SU-DHL-6 (cell line): Measurements from ENCODE around the gene SMIM10L1.

ENCODE experiments used
- H2AFZ ChIP-seq: fragments of 200-600 bp; sonication (generic); 2 replicates; pipeline ENCODE4 v1.6.1; 2014; ENCODE audit warnings: low read depth, mild to moderate bottlenecking, moderate library complexity, mixed read lengths, antibody characterized with exemption, low read length; ENCODE audit not compliant: severe bottlenecking
- H3F3A ChIP-seq: fragments of 200-600 bp; shearing (Covaris generic); 2 replicates; pipeline ENCODE4 v1.6.0; 2016; ENCODE audit warnings: antibody characterized with exemption, mild to moderate bottlenecking; ENCODE audit not compliant: insufficient read depth
- H3K27ac ChIP-seq: fragments of 200-600 bp; sonication (generic); 2 replicates; pipeline ENCODE4 v1.5.1; 2016; ENCODE audit warnings: low read depth, mild to moderate bottlenecking, low read length, moderate library complexity, mixed read lengths
- H3K27me3 ChIP-seq: fragments of 200-600 bp; sonication (generic), shearing (Covaris generic); 2 replicates; pipeline ENCODE4 v1.6.0; 2014; ENCODE audit warnings: mild to moderate bottlenecking, low read length
- H3K36me3 ChIP-seq: fragments of 200-600 bp; sonication (generic); 2 replicates; pipeline ENCODE4 v1.6.1; 2014; ENCODE audit warnings: mild to moderate bottlenecking, low read length, mixed read lengths
- H3K4me2 ChIP-seq: fragments of 300-600, 200-600 bp; shearing (Covaris generic), sonication (generic); 2 replicates; pipeline ENCODE4 v1.6.0; 2014; ENCODE audit warnings: low read length, low read depth, mild to moderate bottlenecking; ENCODE audit not compliant: poor library complexity, severe bottlenecking
- H3K4me3 ChIP-seq: fragments of 200-600 bp; sonication (generic); 2 replicates; pipeline ENCODE4 v1.5.1; 2014; ENCODE audit warnings: antibody characterized with exemption, low read length, mild to moderate bottlenecking, mixed read lengths; ENCODE audit not compliant: insufficient read depth, poor library complexity, severe bottlenecking
- H3K79me2 ChIP-seq: fragments of 200-600 bp; sonication (generic); 2 replicates; pipeline ENCODE4 v1.6.1; 2014; ENCODE audit warnings: mild to moderate bottlenecking, low read length, moderate library complexity; ENCODE audit not compliant: insufficient read depth
- H3K9ac ChIP-seq: fragments of 200-600 bp; sonication (generic); 2 replicates; pipeline ENCODE4 v1.7.0; 2014; ENCODE audit warnings: mild to moderate bottlenecking, low read length
- H3K9me2 ChIP-seq: fragments of 200-600 bp; sonication (generic); replicated peaks from 2 replicates; pipeline ENCODE4 v1.6.1; 2014; ENCODE audit warnings: low read length; ENCODE audit not compliant: insufficient read depth
- H3K9me3 ChIP-seq: fragments of 200-600 bp; sonication (generic); 2 replicates; pipeline ENCODE4 v1.6.1; 2014; ENCODE audit warnings: low read length, mixed read lengths; ENCODE audit not compliant: insufficient read depth
- H4K20me1 ChIP-seq: fragments of 200-600 bp; sonication (generic); 2 replicates; pipeline ENCODE4 v1.6.1; 2014; ENCODE audit warnings: low read depth, mild to moderate bottlenecking, antibody characterized with exemption, low read length, moderate library complexity, mixed read lengths
- EZH2phosphoT487 ChIP-seq: fragments of 200-600 bp; sonication (generic), shearing (Covaris generic); conservative IDR thresholded peaks from 2 replicates; pipeline ENCODE4 v1.6.1; 2018; ENCODE audit warnings: mild to moderate bottlenecking, antibody characterized with exemption, low read length, moderate library complexity, mixed read lengths
- TF ChIP-seq, protein P1 (sequence below): fragments of 200-600 bp; sonication (generic); IDR thresholded peaks from one replicate; pipeline ENCODE4 v1.5.1; 2017; ENCODE audit warnings: antibody characterized with exemption, mild to moderate bottlenecking, low read length, moderate library complexity; ENCODE audit not compliant: insufficient read depth, poor library complexity, severe bottlenecking

Gene SMIM10L1

DNA sequence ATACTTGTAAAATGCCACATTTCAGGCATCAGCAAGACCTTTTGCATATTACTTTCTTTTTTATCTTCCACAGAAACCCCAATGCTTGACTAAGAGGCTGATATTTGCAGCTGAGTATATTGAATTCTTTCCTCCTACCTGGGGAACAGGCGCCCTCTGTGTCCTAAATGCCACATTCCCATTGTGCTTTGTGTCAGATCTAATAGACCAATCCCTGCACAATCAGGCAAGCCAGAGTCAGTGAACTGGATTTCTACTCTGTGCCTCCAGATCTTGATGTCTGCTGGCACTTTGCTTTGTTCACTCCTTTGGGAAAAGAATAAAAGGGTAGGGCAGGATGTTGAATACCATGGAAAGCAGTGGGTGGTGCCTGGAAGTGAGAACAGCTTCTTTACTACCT is 38.1 kb downstream of the SMIM10L1 start:
- H3K9ac ChIP-seq = no peak overlapping the region
- no peaks in the 10 kb centered on the region for H3K9me3 ChIP-seq
- no peaks in the 10 kb centered on the region for H3K79me2 ChIP-seq
- TF ChIP-seq, protein P1, sequence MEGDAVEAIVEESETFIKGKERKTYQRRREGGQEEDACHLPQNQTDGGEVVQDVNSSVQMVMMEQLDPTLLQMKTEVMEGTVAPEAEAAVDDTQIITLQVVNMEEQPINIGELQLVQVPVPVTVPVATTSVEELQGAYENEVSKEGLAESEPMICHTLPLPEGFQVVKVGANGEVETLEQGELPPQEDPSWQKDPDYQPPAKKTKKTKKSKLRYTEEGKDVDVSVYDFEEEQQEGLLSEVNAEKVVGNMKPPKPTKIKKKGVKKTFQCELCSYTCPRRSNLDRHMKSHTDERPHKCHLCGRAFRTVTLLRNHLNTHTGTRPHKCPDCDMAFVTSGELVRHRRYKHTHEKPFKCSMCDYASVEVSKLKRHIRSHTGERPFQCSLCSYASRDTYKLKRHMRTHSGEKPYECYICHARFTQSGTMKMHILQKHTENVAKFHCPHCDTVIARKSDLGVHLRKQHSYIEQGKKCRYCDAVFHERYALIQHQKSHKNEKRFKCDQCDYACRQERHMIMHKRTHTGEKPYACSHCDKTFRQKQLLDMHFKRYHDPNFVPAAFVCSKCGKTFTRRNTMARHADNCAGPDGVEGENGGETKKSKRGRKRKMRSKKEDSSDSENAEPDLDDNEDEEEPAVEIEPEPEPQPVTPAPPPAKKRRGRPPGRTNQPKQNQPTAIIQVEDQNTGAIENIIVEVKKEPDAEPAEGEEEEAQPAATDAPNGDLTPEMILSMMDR = no peak
- TF ChIP-seq EZH2phosphoT487 = no peak
- no peak overlapping the region for H2AFZ ChIP-seq
- no peak overlapping the region for H3K4me2 ChIP-seq
- H3K27ac ChIP-seq = no peak overlapping the region
- H3F3A ChIP-seq = no peaks in the 10 kb centered on the region
- H3K27me3 ChIP-seq = no peaks in the 10 kb centered on the region
- no peak overlapping the region for H3K4me3 ChIP-seq
- no peaks in the 10 kb centered on the region for H3K9me2 ChIP-seq
- H4K20me1 ChIP-seq = no peaks in the 10 kb centered on the region
- H3K36me3 ChIP-seq = no peaks in the 10 kb centered on the region
